ENCODE data around the gene TMEM190. TPM values are rescaled to one million over a fixed set of nuclear protein-coding genes. Genes with fewer than 3 reads are reported as not detected.

TMEM190 gene
- total RNA-seq, 1 donor = not detected

GRCh38 chr19:55346725-55347441 is 29.7 kb upstream of the TMEM190 start:
- H3K4me3 ChIP-seq (ENCODE audit: low read depth, low read length) = no peak overlapping the region
- no peak for TF ChIP-seq CTCF (IDR thresholded peaks at IDR 0.05; ENCODE audit: insufficient read depth, low read depth, low read length)
- no peak for DNase-seq (ENCODE audit: low read depth)

GRCh38 chr19:55347442-55348009 is 29.1 kb upstream of the TMEM190 start:
- no peak for DNase-seq (ENCODE audit: low read depth)
- no peak overlapping the region for H3K4me3 ChIP-seq (ENCODE audit: low read depth, low read length)
- TF ChIP-seq CTCF (IDR thresholded peaks at IDR 0.05; ENCODE audit: insufficient read depth, low read depth, low read length) = no peak

- H3K4me3 ChIP-seq (ENCODE audit: low read depth, low read length) = no peak overlapping the region
- no peak for TF ChIP-seq CTCF (IDR thresholded peaks at IDR 0.05; ENCODE audit: insufficient read depth, low read depth, low read length)
- DNase-seq (ENCODE audit: low read depth) = no peak
Observed at GRCh38 chr19:55348317-55349034, 28.1 kb upstream of the TMEM190 start.

GRCh38 chr19:55350620-55351315 is 25.9 kb upstream of the TMEM190 start:
- no peak for DNase-seq (ENCODE audit: low read depth)
- TF ChIP-seq CTCF (IDR thresholded peaks at IDR 0.05; ENCODE audit: insufficient read depth, low read depth, low read length) = no peak
- H3K4me3 ChIP-seq (ENCODE audit: low read depth, low read length) = no peak overlapping the region

GRCh38 chr19:55352040-55352439 is 24.6 kb upstream of the TMEM190 start:
- DNase-seq (ENCODE audit: low read depth) = no peak
- no peak for TF ChIP-seq CTCF (IDR thresholded peaks at IDR 0.05; ENCODE audit: insufficient read depth, low read depth, low read length)
- no peak overlapping the region for H3K4me3 ChIP-seq (ENCODE audit: low read depth, low read length)

- DNase-seq (ENCODE audit: low read depth) = no peak
- no peak for TF ChIP-seq CTCF (IDR thresholded peaks at IDR 0.05; ENCODE audit: insufficient read depth, low read depth, low read length)
- H3K4me3 ChIP-seq (ENCODE audit: low read depth, low read length) = no peak overlapping the region
Observed at GRCh38 chr19:55352549-55353145, 24.0 kb upstream of the TMEM190 start.

All from fibroblast of villous mesenchyme (primary cell).